Activated naive CD4-positive, alpha-beta T cell treated with anti-CD3 and anti-CD28 coated beads for 36 hours (primary cell): ENCODE results near the gene CTNS. TPM values are rescaled to one million over a fixed set of nuclear protein-coding genes. Genes with fewer than 3 reads are reported as not detected.
A peak's percentile ranks its signal among the peaks of the same experiment; 100 is the strongest.

Experiments used
- CTCF ChIA-PET: fragments of 350-600 bp; sonication (Branson Sonifier 250); formaldehyde crosslinking; loops from one replicate; lab custom pipeline; 2021; ENCODE audit warnings: antibody characterized with exemption; lab: Charles Lee
- DNase-seq: peaks from one replicate; pipeline ENCODE4 v3.0.0-alpha.2; 2020
- H3K27ac Mint-ChIP-seq: one replicate; pipeline ENCODE4 v1.8.0; 2021; ENCODE audit warnings: mild to moderate bottlenecking, mixed read lengths
- H3K27me3 Mint-ChIP-seq: one replicate; pipeline ENCODE4 v1.8.0; 2021; ENCODE audit warnings: low read depth, mixed read lengths
- H3K36me3 Mint-ChIP-seq: one replicate; pipeline ENCODE4 v1.8.0; 2021; ENCODE audit warnings: low read depth, mixed read lengths
- H3K4me1 Mint-ChIP-seq: one replicate; pipeline ENCODE4 v1.8.0; 2021; ENCODE audit warnings: low read depth, mixed read lengths
- H3K4me3 Mint-ChIP-seq: one replicate; pipeline ENCODE4 v1.8.0; 2021; ENCODE audit warnings: mild to moderate bottlenecking, moderate library complexity, mixed read lengths
- H3K9me3 Mint-ChIP-seq: one replicate; pipeline ENCODE4 v1.8.0; 2021; ENCODE audit warnings: mixed read lengths
- intact Hi-C: fragments of 100-400 bp; cut with micrococcal nuclease; formaldehyde crosslinking; loops from one replicate; pipeline ENCODE4 v1.15.1; 2023
- total RNA-seq, 2 experiments: library from RNA; stranded (reverse); gene quantifications; one replicate each; pipeline ENCODE4 v1.2.3, GENCODE V29; 2021

CTNS gene
- total RNA-seq, 2 experiments from 2014 or later = 4.5 TPM

GRCh38 chr17:3655766-3656165, 19.2 kb downstream of the CTNS start:
- CTCF ChIA-PET = no interaction called here
- DNase-seq = no peak
- Mint-ChIP-seq H3K9me3 (no peaks in the 10 kb centered on the region), H3K27ac (no peak overlapping the region), H3K4me1 (no peaks in the 10 kb centered on the region), H3K27me3 (no peaks in the 10 kb centered on the region), H3K4me3 (no peak overlapping the region), H3K36me3 (no peaks in the 10 kb centered on the region)
- intact Hi-C loops = no loop called here

- DNase-seq = no peak
- no peaks in the 10 kb centered on the region for H3K27me3 Mint-ChIP-seq
- CTCF ChIA-PET = no interaction called here
Observed at GRCh38 chr17:3656353-3656752, 19.8 kb downstream of the CTNS start.

GRCh38 chr17:3656755-3657587, 20.4 kb downstream of the CTNS start:
- CTCF ChIA-PET = interaction anchor here (0.5 to 0.6 kb wide), 2 partner anchors 610 to 671 kb away, joined by 4 to 5 read pairs; no protein-coding TSS in a partner anchor
- intact Hi-C loops = no loop called here
- no peak overlapping the region for H3K27ac Mint-ChIP-seq
- H3K4me3 Mint-ChIP-seq = no peak overlapping the region
- H3K36me3 Mint-ChIP-seq = no peaks in the 10 kb centered on the region
- no peaks in the 10 kb centered on the region for H3K4me1 Mint-ChIP-seq
- H3K9me3 Mint-ChIP-seq = no peaks in the 10 kb centered on the region
- H3K27me3 Mint-ChIP-seq = no peaks in the 10 kb centered on the region
- no peak for DNase-seq

More at GRCh38 chr17:3656353-3656752, 19.8 kb downstream of the CTNS start:
- no peaks in the 10 kb centered on the region for H3K4me1 Mint-ChIP-seq
- H3K4me3 Mint-ChIP-seq = no peak overlapping the region
- no peaks in the 10 kb centered on the region for H3K9me3 Mint-ChIP-seq
- no peak overlapping the region for H3K27ac Mint-ChIP-seq
- no peaks in the 10 kb centered on the region for H3K36me3 Mint-ChIP-seq
- intact Hi-C loops = no loop called here

- Mint-ChIP-seq H3K27me3 (no peaks in the 10 kb centered on the region), H3K27ac (no peak overlapping the region), H3K9me3 (no peaks in the 10 kb centered on the region), H3K4me1 (no peaks in the 10 kb centered on the region), H3K4me3 (no peak overlapping the region), H3K36me3 (no peaks in the 10 kb centered on the region)
- CTCF ChIA-PET = interaction anchor here (0.5 to 0.6 kb wide), 2 partner anchors 287 to 611 kb away, joined by 4 to 5 read pairs; no protein-coding TSS in a partner anchor
- no peak for DNase-seq
- intact Hi-C loops = no loop called here
Observed at GRCh38 chr17:3657588-3657869, 21.0 kb downstream of the CTNS start.

- H3K9me3 Mint-ChIP-seq = no peaks in the 10 kb centered on the region
- no peak overlapping the region for H3K4me3 Mint-ChIP-seq
- CTCF ChIA-PET = interaction anchor here (0.5 kb wide), 1 partner anchor 288 kb away, joined by 4 read pairs; no protein-coding TSS in a partner anchor
- no peak for DNase-seq
- no peaks in the 10 kb centered on the region for H3K4me1 Mint-ChIP-seq
- no peaks in the 10 kb centered on the region for H3K27me3 Mint-ChIP-seq
- intact Hi-C loops = no loop called here
- H3K27ac Mint-ChIP-seq = no peak overlapping the region
- H3K36me3 Mint-ChIP-seq = no peaks in the 10 kb centered on the region
Observed at GRCh38 chr17:3657874-3658783, 21.6 kb downstream of the CTNS start.

- no peak for DNase-seq
- H3K27me3 Mint-ChIP-seq = no peaks in the 10 kb centered on the region
- no peaks in the 10 kb centered on the region for H3K4me1 Mint-ChIP-seq
- H3K9me3 Mint-ChIP-seq = no peaks in the 10 kb centered on the region
- H3K36me3 Mint-ChIP-seq = no peaks in the 10 kb centered on the region
- H3K4me3 Mint-ChIP-seq = no peak overlapping the region
- H3K27ac Mint-ChIP-seq = no peak overlapping the region
- intact Hi-C loops = no loop called here
- CTCF ChIA-PET = interaction anchor here (1.2 kb wide), 1 partner anchor 10 kb away, joined by 4 read pairs; no protein-coding TSS in a partner anchor
Observed at GRCh38 chr17:3658784-3659449, 22.4 kb downstream of the CTNS start.

- Mint-ChIP-seq H3K36me3 (no peaks in the 10 kb centered on the region), H3K27me3 (no peaks in the 10 kb centered on the region), H3K27ac (no peak overlapping the region), H3K9me3 (no peaks in the 10 kb centered on the region), H3K4me3 (no peak overlapping the region), H3K4me1 (no peaks in the 10 kb centered on the region)
- intact Hi-C loops = no loop called here
- DNase-seq = no peak
- CTCF ChIA-PET = interaction anchor here (1.2 kb wide), 1 partner anchor 10 kb away, joined by 4 read pairs; no protein-coding TSS in a partner anchor
Observed at GRCh38 chr17:3659541-3660111, 23.1 kb downstream of the CTNS start.

GRCh38 chr17:3660311-3660891, 23.8 kb downstream of the CTNS start:
- Mint-ChIP-seq H3K4me1 (no peaks in the 10 kb centered on the region), H3K27me3 (no peaks in the 10 kb centered on the region), H3K27ac (no peak overlapping the region), H3K36me3 (no peaks in the 10 kb centered on the region), H3K9me3 (no peaks in the 10 kb centered on the region), H3K4me3 (no peak overlapping the region)
- CTCF ChIA-PET = interaction anchor here (1.2 kb wide), 1 partner anchor 11 kb away, joined by 4 read pairs; no protein-coding TSS in a partner anchor
- intact Hi-C loops = no loop called here
- DNase-seq = no peak

- Mint-ChIP-seq H3K36me3 (no peaks in the 10 kb centered on the region), H3K27me3 (no peaks in the 10 kb centered on the region), H3K4me3 (no peak overlapping the region), H3K9me3 (no peaks in the 10 kb centered on the region), H3K4me1 (peaks cover 2% of the 10 kb centered on the region), H3K27ac (no peak overlapping the region)
- intact Hi-C loops = no loop called here
- CTCF ChIA-PET = interaction anchor here (1.2 kb wide), 1 partner anchor 16 kb away, joined by 4 read pairs; no protein-coding TSS in a partner anchor
- DNase-seq = no peak
Observed at GRCh38 chr17:3663102-3664011, 26.8 kb downstream of the CTNS start.

- peaks cover 5% of the 10 kb centered on the region for H3K36me3 Mint-ChIP-seq
- intact Hi-C loops = loop anchor here (5.0 kb wide), 1 partner anchor 1074 kb away; the partner anchor contains the start of gene PAFAH1B1
Observed at GRCh38 chr17:3665834-3666233, 29.3 kb downstream of the CTNS start.

GRCh38 chr17:3666516-3666915, 30.0 kb downstream of the CTNS start:
- intact Hi-C loops = loop anchor here (5.0 kb wide), 1 partner anchor 1074 kb away; the partner anchor contains the start of gene PAFAH1B1
- Mint-ChIP-seq H3K4me3 (peak overlapping the region; percentile 16), H3K9me3 (no peaks in the 10 kb centered on the region), H3K36me3 (peaks cover 5% of the 10 kb centered on the region), H3K27ac (no peak overlapping the region), H3K27me3 (no peaks in the 10 kb centered on the region), H3K4me1 (peaks cover 14% of the 10 kb centered on the region)
- CTCF ChIA-PET = no interaction called here
- DNase-seq = no peak

More at GRCh38 chr17:3665834-3666233, 29.3 kb downstream of the CTNS start:
- Mint-ChIP-seq H3K27me3 (no peaks in the 10 kb centered on the region), H3K9me3 (no peaks in the 10 kb centered on the region), H3K4me1 (peaks cover 13% of the 10 kb centered on the region), H3K4me3 (peak overlapping the region; percentile 16), H3K27ac (no peak overlapping the region)
- DNase-seq = no peak
- CTCF ChIA-PET = no interaction called here
